HG03558 (cell line): Measurements from ENCODE around the gene SRSF6.
"Not testable (repeated sequence)": the region's sequence is repeated elsewhere in the genome, so short reads cannot be mapped to it uniquely, and the experiment has no call there.

Experiments
- ATAC-seq: cut with Tn5 transposase; IDR thresholded peaks from one replicate; pipeline ENCODE4 v1.9.1; 2021; ENCODE audit warnings: moderate number of reproducible peaks; ENCODE audit not compliant: unreplicated experiment; ENCODE audit errors: extremely low read depth

The SRSF6 gene

GRCh38 chr20:43448431-43448747, 9.3 kb upstream of the SRSF6 start:
- ATAC-seq, result not testable (repeated sequence)

DNA sequence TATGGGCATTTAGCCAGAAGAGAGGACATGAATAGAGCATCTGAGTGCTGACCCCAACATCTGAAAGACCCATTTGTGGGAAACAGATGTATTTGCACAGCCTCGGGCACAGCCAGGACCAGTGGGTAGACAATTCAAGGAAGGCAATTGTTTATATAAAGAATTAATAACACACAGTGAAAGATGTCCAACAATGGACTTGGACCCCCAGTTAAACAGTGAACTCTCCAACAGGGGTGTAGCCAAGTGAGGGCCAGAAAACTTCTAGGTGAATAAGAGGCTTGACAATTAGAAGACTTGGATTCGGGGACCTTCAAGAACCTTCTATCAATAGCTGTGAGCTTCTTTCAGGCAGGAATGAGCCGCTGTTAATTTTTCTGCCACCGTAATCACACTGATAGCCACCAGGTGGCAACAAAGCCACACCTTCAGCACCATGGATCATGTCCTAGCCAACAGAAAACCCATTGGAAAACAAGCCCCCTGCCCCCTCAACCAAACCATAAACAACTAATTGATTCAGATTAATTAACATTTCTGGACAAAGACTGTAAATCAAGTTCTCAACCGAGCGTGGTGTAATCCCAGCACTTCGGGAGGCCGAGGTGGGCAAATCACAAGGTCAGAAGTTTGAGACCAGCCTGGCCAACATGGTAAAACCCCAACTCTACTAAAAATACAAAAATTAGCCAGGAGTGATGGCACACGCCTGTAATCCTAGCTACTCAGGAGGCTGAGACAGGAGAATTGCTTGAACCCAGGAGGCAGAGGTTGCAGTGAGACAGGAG, 8.8 kb upstream of the SRSF6 start:
- ATAC-seq, result no peak

DNA sequence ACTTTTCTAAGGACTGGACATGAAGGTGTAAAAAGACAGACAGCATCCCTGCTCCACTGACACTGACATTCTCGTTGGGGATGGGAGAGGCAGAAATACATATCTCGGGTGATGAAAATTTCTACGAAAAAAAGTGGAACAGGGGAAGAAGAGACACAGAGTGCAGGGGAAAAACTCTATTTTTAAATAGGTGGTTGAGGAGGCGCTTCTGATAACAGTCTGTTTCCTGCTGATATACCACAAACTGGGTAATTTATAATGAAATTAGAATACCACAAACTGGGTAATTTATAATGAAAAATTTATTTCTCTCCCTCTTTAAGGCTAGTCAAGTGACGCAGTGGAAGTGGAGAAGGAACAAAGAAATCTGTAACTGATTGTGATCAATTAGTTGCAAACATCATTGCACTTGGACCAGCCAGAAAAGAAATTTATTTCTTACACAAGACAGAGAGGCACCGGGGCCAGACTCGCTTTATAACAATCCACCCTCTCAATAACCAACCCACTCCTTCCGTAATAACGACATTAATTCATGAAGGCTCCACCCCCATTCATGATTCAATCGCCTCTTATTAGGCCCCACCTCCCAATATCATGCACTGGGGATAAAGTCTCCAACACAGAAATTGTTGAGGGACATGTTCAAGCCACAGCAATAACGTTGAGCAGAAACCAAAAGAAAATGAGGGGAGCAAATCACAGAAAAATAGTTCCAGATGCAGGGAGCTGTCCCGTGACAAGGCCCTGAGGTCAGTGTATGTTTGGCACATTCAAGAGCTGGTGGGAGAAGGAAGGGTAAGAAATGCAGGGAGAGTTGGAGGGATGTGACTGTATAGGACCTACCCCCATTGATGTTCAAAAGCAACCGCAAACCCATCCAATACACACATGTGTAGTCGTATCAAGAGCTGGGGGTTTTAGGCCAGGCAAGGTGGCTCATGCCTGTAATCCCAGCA, 6.6 kb upstream of the SRSF6 start:
- no peak for ATAC-seq

DNA sequence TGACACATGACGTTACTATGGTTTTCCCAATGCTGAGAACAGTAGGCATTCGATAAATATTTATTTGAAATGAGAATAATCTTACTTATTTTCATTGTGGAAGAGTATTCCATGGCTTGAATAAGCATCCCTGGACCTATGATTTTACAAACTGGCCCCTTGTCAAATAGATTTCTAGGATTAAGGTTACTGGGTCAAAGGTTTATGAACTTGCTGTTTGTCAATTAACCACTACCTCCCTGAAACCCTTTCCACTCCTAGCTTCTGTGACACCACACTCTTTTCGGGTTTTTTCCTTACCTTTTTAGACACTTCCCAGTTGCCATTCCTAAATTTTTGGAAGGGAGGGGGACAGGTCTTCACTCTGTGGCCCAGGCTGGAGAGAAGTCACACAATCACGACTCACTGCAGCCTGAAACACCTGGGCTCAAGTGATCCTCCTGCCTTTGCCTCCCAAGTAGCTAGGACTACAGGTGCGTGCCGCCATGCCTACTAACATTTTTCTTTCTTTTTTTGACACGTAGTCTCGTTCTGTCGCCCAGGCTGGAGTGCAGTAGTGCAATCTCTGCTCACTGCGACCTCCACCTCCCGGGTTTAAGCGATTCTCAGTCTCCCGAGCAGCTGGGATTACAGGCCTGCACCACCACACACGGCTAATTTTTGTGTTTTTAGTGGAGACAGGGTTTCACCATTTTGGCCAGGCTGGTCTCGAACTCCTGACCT, 5.1 kb upstream of the SRSF6 start:
- ATAC-seq, result no peak

GRCh38 chr20:43456252-43456651, 1.4 kb upstream of the SRSF6 start:
- not testable (repeated sequence) for ATAC-seq

- ATAC-seq, result peak; percentile 52
These were observed 672 bp upstream of the SRSF6 start for GRCh38 chr20:43456809-43457639.

DNA sequence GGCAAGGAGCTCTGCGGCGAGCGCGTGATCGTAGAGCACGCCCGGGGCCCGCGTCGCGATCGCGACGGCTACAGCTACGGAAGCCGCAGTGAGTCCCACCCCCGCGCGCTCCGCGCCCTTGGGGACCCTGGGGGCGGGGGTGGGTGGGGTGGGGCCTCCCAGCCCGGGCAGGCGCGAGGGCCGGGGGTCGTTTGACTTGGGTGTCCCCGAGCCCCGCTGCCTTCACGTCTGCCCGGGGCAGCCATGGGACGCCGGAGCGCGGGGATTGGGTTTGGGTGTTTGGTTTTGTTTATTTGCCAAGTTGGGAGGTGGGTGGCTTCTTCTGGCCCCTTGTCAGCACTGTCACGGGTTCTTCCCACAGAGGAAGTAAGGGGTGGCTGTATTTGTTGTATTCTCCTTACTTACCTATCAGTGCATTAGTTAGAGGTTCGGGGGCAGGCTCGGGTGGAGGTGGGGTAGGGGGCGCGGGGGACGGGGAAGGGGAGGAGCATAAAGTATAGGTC, 777 bp downstream of the SRSF6 start:
- no peak for ATAC-seq

- ATAC-seq, result no peak
These were observed 1.6 kb downstream of the SRSF6 start for GRCh38 chr20:43459022-43459942.

DNA sequence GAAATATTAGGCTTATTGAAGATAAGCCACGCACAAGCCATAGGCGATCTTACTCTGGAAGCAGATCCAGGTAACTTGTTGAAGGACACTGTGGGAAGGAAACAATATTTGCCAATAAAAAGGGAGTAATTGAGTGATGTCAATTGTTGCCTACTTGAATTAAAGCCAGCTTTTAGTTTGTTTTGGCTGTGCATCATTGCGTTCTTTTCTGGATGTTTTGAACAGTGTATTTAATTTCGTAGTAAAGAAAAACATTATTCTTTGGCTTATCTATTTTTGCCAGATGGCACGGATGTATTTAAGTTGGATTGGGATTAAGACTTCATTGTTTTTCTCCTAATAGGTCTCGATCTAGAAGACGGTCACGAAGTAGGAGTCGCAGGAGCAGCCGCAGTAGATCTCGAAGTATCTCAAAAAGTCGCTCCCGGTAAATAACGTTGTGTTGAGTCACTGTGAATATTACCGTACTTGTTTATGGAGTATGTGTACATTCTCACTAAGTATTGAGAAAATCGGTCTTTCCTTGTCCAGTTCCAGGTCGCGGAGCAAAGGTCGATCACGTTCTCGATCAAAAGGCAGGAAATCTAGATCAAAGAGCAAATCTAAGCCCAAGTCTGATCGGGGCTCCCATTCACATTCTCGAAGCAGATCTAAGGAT, 2.6 kb downstream of the SRSF6 start:
- no peak for ATAC-seq

DNA sequence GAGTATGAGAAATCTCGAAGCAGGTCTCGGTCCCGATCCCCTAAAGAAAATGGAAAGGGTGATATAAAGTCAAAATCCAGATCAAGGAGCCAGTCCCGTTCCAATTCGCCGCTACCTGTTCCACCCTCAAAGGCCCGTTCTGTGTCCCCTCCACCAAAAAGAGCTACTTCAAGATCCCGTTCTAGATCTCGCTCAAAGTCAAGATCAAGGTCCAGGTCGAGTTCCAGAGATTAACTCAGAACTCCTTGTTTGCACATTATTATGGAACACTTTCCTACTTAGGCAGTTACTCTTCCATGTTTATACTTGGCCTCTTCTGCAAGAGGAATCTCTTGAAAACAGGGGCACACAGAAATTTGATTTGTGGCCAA, 3.1 kb downstream of the SRSF6 start:
- no peak for ATAC-seq

GRCh38 chr20:43461894-43462659, 4.4 kb downstream of the SRSF6 start:
- ATAC-seq, result no peak

GRCh38 chr20:43462660-43463526, 5.2 kb downstream of the SRSF6 start:
- ATAC-seq, result no peak

DNA sequence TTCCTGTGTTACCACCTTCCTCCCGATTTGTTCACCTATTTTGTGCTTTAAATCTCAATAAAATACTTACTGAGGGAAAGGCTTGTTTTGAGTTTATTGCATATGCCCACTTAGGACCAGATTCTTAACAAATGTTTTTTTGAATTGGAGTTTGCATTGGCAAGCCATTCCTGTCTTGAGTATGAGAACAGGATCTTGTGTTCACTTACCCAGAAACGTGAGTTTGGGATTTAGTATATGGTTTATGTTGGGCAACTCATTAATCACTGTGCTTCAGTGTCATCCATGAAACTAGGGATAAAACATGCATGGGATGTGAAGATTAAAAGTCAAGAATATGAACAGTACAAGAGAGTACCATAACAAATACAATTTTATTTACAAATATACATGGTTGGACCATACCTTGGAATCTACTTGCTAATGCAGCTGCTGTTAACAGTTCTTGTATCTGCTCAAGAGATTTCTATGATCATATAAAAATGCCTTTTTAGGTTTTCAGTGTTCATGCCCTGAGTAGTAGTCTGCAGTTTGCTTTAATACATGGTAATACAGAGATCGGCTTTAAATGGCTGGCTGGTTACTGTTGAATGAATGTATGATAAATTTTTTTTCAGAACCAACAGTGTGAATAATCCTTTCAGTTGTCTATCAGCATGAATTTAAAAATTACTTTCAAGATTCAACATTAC, 6.0 kb downstream of the SRSF6 start:
- ATAC-seq, result no peak

DNA sequence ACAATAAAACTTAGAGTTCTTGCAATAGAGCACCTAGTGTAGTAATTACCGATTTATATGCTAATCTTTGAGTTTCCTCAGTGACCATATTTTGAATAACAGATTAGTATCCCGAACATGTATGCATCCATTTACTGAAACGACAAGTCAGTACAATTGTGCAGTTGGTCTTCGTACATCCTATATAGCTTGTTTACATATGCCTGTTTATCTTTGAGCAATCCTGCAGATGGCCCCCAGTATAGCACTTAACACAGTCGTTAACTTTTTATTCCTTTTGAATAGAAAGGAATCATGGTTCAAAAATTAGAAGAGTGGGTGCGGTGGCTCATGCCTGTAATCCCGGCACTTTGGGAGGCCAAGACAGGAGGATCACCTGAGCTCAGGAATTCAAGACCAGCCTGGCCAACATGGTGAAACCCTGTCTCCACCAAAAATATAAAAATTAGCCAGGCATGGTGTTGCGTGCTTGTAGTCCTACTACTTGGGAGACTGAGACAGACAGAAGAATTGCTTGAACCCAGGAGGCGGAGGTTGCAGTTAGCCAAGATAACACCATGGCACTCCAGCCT, 6.6 kb downstream of the SRSF6 start:
- ATAC-seq, result no peak

DNA sequence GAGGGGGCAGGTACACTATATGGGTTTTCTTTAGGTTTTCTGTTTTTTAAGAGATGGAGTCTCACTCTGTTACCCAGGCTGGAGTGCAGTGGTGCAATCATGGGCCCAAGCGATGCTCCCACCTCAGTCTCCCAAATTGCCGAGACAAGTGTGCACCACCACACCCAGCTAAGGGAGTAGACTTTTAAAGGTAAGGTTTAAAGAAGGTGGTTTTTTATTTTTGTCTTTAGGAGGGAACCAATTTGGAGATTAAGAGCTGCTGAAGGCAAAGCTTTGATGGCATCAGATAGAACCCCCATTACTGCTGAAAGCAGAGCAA, 7.9 kb downstream of the SRSF6 start:
- no peak for ATAC-seq

GRCh38 chr20:43467589-43467988, 9.9 kb downstream of the SRSF6 start:
- no peak for ATAC-seq
